Esophagus squamous epithelium (tissue), 5 donors: ENCODE data around the gene KIF26B. TPM values are rescaled to one million over a fixed set of nuclear protein-coding genes. Genes with fewer than 3 reads are reported as not detected.

Experiments used
- DNase-seq: peaks from one replicate; lab custom pipeline; 2025; lab: John Stamatoyannopoulos, UW
- H3K27ac ChIP-seq, 4 donors: fragments of 200-600 bp; sonication (generic); one replicate each; pipeline ENCODE4 v1.5.1; 2016 to 2019; ENCODE audit warnings: mild to moderate bottlenecking in 1 of 4
- H3K27me3 ChIP-seq, 4 donors: fragments of 200-600 bp; sonication (generic); 1 replicate in 3 of 4; 2 replicates in 1 of 4; pipeline versions ENCODE4 v1.5.1 to v1.6.0; 2017 to 2021; ENCODE audit warnings: antibody characterized with exemption in 1 of 4
- H3K36me3 ChIP-seq, 3 donors: fragments of 200-600 bp; sonication (generic); one replicate each; pipeline ENCODE4 v1.5.1; 2016 to 2019
- H3K4me1 ChIP-seq, 3 donors: fragments of 200-600 bp; sonication (generic); one replicate each; pipeline ENCODE4 v1.5.1; 2017 to 2019
- H3K4me3 ChIP-seq, 4 donors: fragments of 200-600 bp; sonication (generic); 1 replicate in 3 of 4; 2 replicates in 1 of 4; pipeline ENCODE4 v1.5.1; 2016 to 2019; ENCODE audit warnings: mild to moderate bottlenecking in 2 of 4, moderate library complexity in 1 of 4
- H3K9me3 ChIP-seq, 3 donors: fragments of 200-600 bp; sonication (generic); one replicate each; pipeline ENCODE4 v1.5.1; 2016 to 2019
- POLR2A ChIP-seq, 4 donors: fragments of 450-650 bp; IDR thresholded peaks; one replicate each; pipeline ENCODE4 v1.6.1; 2017; ENCODE audit warnings: antibody characterized with exemption in 4 of 4, mild to moderate bottlenecking in 4 of 4, moderate library complexity in 3 of 4
- WGBS, 2 donors: methylation state at CpG; one replicate each; pipeline ENCODE4 v1.1.5; 2018; 5-methylcytosine and 5-hydroxymethylcytosine counted together
- intact Hi-C: fragments of 100-400 bp; cut with DNase I; formaldehyde crosslinking; loops from one replicate; pipeline ENCODE4 v1.15.0; 2022
- total RNA-seq, 4 donors: library from RNA; depleted of rRNA; stranded (reverse); fragments of >200 nt; gene quantifications; one replicate each; pipeline ENCODE4 v1.1.0, GENCODE V29; 2016
- TF ChIP-seq, protein P1 (sequence below), 6 experiments: fragments of 450-650 bp in 4 of 6; fragments of 200-600 bp in 2 of 6; sonication (generic) in 2 of 6; IDR thresholded peaks; one replicate each; pipeline ENCODE4 v1.5.1; 2016 to 2019; ENCODE audit warnings: antibody characterized with exemption in 6 of 6, mild to moderate bottlenecking in 4 of 6, moderate library complexity in 4 of 6
- donor health status: DM: yes; HTN: yes; CAD: no.

Gene KIF26B
- total RNA-seq, 4 donors from 2014 or later = 0.23 to 2.7 (median 1.0) TPM

DNA sequence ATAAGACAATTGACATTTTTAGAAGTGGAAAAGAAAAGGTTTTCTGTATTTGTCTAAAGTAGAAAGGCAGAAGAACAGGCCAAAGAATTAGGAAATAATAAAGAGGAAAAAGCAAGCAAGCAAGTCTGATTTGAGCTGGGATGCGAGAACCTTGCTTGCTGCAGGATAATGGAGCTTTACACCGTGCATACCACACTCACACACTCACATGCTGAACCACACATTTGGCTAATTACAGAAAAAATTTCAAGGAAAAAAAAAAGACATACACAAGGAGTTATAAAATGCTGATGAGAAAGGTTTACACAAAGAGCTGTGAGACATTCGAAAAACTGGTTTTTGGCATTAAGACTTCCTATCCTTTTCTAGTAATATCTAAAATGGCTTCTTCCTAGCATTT lies 593.9 kb downstream of the KIF26B start:
- intact Hi-C loops = no loop called here
- Histone ChIP-seq H3K4me3 (no peak overlapping the region), H3K36me3 (peaks cover 0 to 16% (median 0%) of the 10 kb centered on the region in 3 donors), H3K4me1 (no peaks in the 10 kb centered on the region), H3K9me3 (no peaks in the 10 kb centered on the region), H3K27ac (no peak overlapping the region), H3K27me3 (no peaks in the 10 kb centered on the region)
- 83 to 87% methylated on average over 3 of the region's 3 CpGs for WGBS, 2 donors
- TF ChIP-seq, protein P1, sequence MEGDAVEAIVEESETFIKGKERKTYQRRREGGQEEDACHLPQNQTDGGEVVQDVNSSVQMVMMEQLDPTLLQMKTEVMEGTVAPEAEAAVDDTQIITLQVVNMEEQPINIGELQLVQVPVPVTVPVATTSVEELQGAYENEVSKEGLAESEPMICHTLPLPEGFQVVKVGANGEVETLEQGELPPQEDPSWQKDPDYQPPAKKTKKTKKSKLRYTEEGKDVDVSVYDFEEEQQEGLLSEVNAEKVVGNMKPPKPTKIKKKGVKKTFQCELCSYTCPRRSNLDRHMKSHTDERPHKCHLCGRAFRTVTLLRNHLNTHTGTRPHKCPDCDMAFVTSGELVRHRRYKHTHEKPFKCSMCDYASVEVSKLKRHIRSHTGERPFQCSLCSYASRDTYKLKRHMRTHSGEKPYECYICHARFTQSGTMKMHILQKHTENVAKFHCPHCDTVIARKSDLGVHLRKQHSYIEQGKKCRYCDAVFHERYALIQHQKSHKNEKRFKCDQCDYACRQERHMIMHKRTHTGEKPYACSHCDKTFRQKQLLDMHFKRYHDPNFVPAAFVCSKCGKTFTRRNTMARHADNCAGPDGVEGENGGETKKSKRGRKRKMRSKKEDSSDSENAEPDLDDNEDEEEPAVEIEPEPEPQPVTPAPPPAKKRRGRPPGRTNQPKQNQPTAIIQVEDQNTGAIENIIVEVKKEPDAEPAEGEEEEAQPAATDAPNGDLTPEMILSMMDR (IDR thresholded peaks at IDR 0.05) = no peak
- no peak for TF ChIP-seq POLR2A (IDR thresholded peaks at IDR 0.05)
- no peak for DNase-seq

DNA sequence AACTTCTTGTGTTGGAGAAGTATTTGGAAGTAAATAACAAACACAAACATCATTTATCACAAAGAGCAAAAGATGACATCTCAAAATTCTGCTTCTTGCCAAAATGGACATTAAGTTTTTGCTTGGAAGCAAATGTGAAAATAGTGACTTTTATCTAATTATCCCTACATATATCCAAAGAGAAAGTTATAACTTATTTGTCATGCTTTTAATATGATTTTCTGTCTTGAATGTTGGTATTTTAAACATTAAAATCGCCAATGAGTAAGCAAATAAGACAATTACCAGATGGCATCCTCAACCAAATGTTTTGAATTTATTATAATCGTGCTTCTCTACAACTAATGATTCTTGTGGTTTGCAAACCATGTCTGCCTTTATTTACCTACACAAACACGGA lies 594.3 kb downstream of the KIF26B start:
- Histone ChIP-seq H3K9me3 (no peaks in the 10 kb centered on the region), H3K36me3 (peaks cover 0 to 16% (median 0%) of the 10 kb centered on the region in 3 donors), H3K27ac (no peak overlapping the region), H3K4me3 (no peak overlapping the region), H3K4me1 (no peaks in the 10 kb centered on the region), H3K27me3 (no peaks in the 10 kb centered on the region)
- WGBS, 2 donors = 66 to 72% methylated on average over 3 of the region's 3 CpGs
- TF ChIP-seq POLR2A (IDR thresholded peaks at IDR 0.05) = no peak
- TF ChIP-seq, protein P1 (IDR thresholded peaks at IDR 0.05) = no peak
- DNase-seq = no peak
- intact Hi-C loops = no loop called here

DNA sequence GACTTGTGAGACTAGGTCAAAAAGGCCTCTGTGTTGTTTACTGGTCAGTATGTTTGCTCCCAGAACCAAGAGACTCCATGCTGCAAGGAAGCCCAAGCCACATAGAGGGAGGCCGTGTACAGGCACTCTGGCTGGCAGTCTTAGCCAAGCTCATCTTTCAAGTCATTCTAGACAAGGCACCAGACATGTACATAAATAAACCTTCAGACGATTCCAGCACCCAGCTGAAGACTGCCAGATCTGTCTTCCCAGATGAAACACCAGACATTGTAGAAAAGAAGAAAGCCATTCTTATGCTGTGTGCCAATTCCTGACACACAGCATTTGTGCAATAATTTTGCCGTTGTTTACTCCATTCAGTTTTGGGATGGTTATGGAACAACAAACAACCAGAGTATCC lies 595.5 kb downstream of the KIF26B start:
- intact Hi-C loops = no loop called here
- TF ChIP-seq, protein P1 (IDR thresholded peaks at IDR 0.05) = no peak
- DNase-seq = no peak
- Histone ChIP-seq H3K27me3 (no peaks in the 10 kb centered on the region), H3K36me3 (peaks cover 0 to 16% (median 0%) of the 10 kb centered on the region in 3 donors), H3K4me1 (no peaks in the 10 kb centered on the region), H3K4me3 (no peak overlapping the region), H3K27ac (no peak overlapping the region), H3K9me3 (no peaks in the 10 kb centered on the region)
- 43 to 77% methylated on average over 3 of the region's 3 CpGs for WGBS, 2 donors

DNA sequence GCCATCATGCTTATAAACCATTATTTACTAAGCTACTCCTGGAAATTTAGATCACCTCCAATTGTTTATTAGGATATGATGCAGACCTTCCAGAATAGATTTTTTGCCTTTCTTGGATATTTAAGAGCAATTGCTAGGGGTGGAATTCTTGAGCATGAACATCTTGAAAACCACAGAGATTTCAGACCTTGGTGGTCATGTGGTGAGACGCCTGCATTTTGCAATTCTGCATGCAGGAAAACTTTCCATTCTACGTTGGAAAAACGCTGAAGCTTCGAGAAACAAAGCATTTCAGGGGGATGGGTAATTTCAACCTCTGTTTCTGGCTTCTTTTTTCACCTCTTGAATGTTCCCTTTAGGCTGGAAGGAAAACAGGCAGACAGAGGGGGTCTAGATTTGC lies 596.3 kb downstream of the KIF26B start:
- Histone ChIP-seq H3K4me1 (no peaks in the 10 kb centered on the region), H3K36me3 (peaks cover 0 to 16% (median 0%) of the 10 kb centered on the region in 3 donors), H3K9me3 (no peaks in the 10 kb centered on the region), H3K4me3 (no peak overlapping the region), H3K27ac (no peak overlapping the region), H3K27me3 (no peaks in the 10 kb centered on the region)
- TF ChIP-seq POLR2A (IDR thresholded peaks at IDR 0.05) = no peak
- TF ChIP-seq, protein P1 (IDR thresholded peaks at IDR 0.05) = no peak
- intact Hi-C loops = no loop called here
- 72 to 79% methylated on average over 4 of the region's 4 CpGs for WGBS, 2 donors
- no peak for DNase-seq

DNA sequence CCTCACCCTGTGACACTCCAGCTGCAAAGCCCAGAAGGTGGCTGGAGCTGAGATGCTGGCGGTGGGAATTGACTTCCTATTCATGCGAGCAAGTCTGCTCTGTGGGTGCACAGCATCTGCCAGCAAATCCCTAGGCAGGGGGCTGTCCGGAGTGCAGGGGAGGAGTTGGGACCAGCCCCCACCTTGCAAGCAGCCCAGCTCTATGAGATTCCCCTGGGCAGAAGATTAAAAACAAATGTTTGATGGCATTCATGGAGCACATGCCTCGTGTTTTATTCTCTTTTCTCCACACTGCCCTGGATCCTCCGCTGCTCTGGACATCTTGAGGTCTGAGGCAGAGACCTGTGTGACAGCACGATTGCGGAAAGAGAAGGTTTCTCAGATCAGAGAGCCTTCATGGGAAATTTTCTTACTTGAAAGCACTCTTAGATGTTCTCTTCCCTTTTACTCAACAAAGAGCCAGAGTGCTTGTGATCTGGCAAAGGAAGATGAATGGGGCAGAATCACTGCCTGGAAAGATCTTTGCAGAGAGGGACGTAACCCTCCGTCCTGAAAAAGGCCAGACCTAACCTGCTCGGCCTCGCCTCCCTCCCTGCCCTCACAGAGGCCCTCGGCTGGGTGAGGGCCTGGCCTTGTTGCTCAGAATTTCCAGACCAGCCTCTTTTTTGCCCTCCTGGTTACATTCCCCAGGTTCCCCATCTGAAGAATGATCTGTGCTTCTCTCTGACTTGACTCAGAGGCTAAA lies 597.1 kb downstream of the KIF26B start:
- H3K27ac ChIP-seq = no peak overlapping the region
- no peak overlapping the region for H3K4me3 ChIP-seq
- peaks cover 0 to 16% (median 0%) of the 10 kb centered on the region in 3 donors for H3K36me3 ChIP-seq
- no peaks in the 10 kb centered on the region for H3K27me3 ChIP-seq
- H3K4me1 ChIP-seq = no peaks in the 10 kb centered on the region
- intact Hi-C loops = no loop called here
- 84 to 85% methylated on average over 9 to 12 of the region's 12 CpGs for WGBS, 2 donors
- no peak for DNase-seq
- no peaks in the 10 kb centered on the region for H3K9me3 ChIP-seq
- TF ChIP-seq POLR2A (IDR thresholded peaks at IDR 0.05) = no peak
- TF ChIP-seq, protein P1 (IDR thresholded peaks at IDR 0.05) = no peak
